GM18507 (cell line): Measurements from ENCODE around the gene SEPTIN1.
"Not testable (repeated sequence)": the region's sequence is repeated elsewhere in the genome, so short reads cannot be mapped to it uniquely, and the experiment has no call there.

Experiments
- DNase-seq: peaks from one replicate; pipeline ENCODE4 v3.0.0; 2011; ENCODE audit warnings: low read depth; ENCODE audit not compliant: insufficient read length; ENCODE audit errors: extremely low spot score
- FAIRE-seq: peaks from 2 replicates; lab custom pipeline; 2011; peaks lifted over from hg19 to GRCh38; lab: Jason Lieb, UNC

SEPTIN1 gene

GRCh38 chr16:30406795-30407101, 24.4 kb upstream of the SEPTIN1 start:
- FAIRE-seq, result no peak
- DNase-seq, result no peak

GRCh38 chr16:30401768-30402425, 19.5 kb upstream of the SEPTIN1 start:
- no peak for DNase-seq
- no peak for FAIRE-seq

GRCh38 chr16:30399435-30400186, 17.2 kb upstream of the SEPTIN1 start:
- FAIRE-seq (no peak), DNase-seq (no peak)

- DNase-seq (no peak), FAIRE-seq (no peak)
Observed at GRCh38 chr16:30398661-30399434, 16.5 kb upstream of the SEPTIN1 start.

DNA sequence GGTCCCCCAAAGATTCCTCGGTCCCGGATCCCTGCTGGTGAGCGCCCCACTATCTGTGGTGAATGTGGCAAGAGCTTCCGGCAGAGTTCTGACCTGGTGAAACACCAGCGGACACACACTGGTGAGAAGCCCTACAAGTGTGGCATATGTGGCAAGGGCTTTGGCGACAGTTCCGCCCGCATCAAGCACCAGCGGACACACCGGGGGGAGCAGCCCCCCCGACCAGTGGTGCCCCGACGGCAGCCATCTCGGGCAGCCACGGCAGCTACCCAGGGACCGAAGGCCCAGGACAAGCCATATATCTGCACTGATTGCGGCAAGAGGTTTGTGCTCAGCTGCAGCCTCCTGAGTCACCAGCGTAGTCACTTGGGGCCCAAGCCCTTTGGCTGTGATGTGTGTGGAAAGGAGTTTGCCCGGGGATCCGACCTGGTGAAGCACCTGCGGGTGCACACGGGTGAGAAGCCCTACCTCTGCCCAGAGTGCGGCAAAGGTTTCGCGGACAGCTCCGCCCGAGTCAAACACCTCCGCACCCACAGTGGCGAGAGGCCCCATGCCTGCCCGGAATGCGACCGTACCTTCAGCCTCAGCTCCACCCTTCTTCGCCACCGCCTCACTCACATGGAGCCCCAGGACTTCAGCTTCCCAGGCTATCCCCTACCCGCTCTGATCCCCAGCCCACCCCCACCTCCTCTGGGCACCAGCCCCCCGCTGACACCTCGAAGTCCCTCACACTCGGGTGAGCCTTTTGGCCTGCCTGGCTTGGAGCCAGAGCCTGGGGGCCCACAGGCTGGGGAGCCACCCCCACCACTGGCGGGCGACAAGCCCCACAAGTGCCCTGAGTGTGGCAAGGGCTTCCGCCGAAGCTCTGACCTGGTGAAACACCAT, 15.7 kb upstream of the SEPTIN1 start:
- DNase-seq (no peak), FAIRE-seq (no peak)

DNA sequence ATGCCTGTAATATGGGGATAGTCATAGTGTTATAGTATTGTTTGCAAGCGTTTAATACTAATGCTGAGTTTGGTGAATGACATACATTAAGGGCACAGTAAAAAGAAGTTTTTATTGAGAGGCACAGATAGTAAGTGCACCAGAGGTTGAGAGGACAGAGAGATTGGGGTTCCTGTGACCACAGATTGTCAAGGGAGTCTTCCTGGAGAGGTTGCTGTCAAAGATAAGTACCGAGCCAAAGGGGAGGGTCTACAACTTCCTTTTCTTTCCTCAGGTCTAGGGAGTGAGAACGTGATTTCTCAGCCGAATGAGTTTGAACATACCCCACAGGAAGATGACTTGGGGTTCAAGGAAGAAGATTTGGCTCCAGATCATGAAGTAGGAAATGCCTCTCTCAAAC, 14.7 kb upstream of the SEPTIN1 start:
- FAIRE-seq, result no peak

GRCh38 chr16:30396627-30397026, 14.3 kb upstream of the SEPTIN1 start:
- not testable (repeated sequence) for FAIRE-seq, DNase-seq

More for the DNA sequence above, 14.7 kb upstream of the SEPTIN1 start:
- DNase-seq, result no peak

- DNase-seq (no peak), FAIRE-seq (no peak)
Observed at GRCh38 chr16:30395992-30396585, 13.7 kb upstream of the SEPTIN1 start.

DNA sequence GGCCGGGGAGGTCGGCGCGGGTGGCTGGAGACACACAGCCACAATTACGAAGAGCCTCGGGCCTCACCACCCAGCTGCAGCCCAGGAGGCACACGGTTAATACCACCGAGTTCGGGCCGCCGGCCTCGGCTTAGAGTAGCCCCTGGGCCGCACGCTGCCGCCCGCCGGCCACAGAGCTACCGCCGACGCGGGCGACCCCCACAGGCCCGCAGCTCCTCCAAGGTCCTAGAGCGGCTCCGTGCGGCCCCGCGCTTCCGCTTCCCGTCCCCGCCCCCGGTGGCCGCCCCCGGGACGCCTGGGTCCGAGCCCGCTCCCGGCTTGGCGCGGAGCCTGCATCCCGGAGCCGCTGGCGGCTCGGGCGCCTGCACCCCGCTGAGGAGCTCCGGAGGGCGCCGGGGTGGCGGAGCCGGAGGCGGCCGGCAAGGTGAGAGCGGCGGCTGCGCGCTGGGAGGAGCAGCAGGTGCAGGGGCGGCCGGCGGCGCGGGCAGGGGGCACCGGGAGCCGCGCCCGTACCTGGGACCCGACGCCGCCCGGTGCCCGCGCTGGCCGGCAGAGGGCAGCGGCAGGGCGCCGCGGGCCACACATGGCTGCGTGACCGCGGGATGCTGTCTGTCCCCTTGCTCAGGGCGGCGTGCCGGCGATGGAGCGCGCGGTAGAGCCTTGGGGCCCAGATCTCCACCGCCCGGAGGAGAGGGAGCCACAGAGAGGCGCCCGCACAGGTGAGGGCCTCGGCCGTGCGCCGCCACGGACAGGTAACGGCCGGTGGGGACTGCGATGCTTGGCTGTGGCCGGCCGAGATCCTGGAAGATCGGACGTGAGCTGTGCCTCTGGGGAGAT, 13.0 kb upstream of the SEPTIN1 start, which contains the start of gene ZNF48:
TSS of gene ZNF48 (plus strand) at position 266 of the 837 bp plus-strand sequence. CDS start at position 641, 375 bp downstream.
- peak; percentile 55 for DNase-seq
- peak; percentile 38 for FAIRE-seq

GRCh38 chr16:30394592-30395154, 12.3 kb upstream of the SEPTIN1 start:
- DNase-seq (no peak), FAIRE-seq (no peak)

DNA sequence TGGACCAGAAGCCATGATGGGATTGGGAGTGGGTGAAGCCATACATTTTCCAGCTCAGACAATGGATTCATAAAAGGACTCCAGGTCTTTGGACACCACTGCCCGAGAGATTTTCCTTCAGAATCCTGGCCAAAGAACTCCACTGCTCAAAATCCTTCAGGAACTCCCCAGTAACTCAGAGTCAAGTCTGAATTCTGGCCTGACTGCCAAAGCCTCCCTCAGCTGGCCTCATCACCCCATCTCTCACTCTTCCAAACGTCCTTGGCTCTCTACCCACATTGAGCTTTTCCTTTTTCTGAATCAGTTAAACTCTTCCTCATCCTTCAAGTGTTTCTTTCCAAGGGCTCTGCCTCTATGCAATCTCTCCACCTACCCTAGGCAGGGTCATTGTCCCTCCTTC, 1.2 kb upstream of the SEPTIN1 start:
- FAIRE-seq (no peak), DNase-seq (no peak)

DNA sequence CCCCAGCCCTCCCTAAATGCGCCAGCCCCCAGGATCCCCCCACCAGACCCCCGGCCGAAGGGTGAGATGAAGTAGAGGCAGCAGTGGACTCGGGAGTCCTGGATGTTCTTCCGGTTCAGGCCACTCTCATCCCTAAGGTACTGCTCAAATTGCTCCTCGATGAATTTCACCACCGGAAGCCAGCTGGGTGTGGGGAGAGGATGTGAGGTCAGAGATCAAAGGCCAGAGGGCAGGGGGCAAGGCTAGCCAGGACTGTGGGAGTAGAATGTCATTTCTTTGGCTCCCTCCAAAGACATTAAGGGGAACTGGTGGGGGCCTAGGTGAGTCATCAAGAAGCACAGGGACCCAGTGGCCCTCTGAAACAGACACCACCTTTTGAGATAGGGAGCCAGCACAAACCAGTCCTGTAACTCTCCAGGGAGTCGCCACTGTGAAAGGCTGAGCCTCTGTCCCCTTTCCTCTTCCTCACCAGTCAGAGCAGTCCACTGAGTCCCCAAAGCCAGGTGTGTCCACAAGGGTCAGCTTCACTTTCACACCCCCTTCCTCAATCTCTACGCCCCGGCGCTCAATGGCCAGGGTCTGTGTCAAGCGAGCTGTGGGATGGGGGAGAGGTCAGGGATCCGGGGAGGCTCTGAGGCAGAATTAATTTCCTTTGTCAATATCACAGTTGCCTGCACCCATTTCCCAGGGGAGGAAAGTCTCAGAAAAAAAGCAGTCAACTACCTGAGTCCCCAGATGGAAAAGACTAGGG, 895 bp downstream of the SEPTIN1 start:
- peak; percentile 48 for FAIRE-seq
- DNase-seq, result no peak

GRCh38 chr16:30380803-30381208, 1.6 kb downstream of the SEPTIN1 start:
- DNase-seq (no peak), FAIRE-seq (no peak)

GRCh38 chr16:30380072-30380802, 2.1 kb downstream of the SEPTIN1 start:
- FAIRE-seq (no peak), DNase-seq (no peak)

GRCh38 chr16:30379158-30379783, 3.1 kb downstream of the SEPTIN1 start:
- FAIRE-seq (no peak), DNase-seq (no peak)
